ENCODE results near the gene OR52N2.
A peak's percentile ranks its signal among the peaks of the same experiment; 100 is the strongest.

OR52N2 gene

DNA sequence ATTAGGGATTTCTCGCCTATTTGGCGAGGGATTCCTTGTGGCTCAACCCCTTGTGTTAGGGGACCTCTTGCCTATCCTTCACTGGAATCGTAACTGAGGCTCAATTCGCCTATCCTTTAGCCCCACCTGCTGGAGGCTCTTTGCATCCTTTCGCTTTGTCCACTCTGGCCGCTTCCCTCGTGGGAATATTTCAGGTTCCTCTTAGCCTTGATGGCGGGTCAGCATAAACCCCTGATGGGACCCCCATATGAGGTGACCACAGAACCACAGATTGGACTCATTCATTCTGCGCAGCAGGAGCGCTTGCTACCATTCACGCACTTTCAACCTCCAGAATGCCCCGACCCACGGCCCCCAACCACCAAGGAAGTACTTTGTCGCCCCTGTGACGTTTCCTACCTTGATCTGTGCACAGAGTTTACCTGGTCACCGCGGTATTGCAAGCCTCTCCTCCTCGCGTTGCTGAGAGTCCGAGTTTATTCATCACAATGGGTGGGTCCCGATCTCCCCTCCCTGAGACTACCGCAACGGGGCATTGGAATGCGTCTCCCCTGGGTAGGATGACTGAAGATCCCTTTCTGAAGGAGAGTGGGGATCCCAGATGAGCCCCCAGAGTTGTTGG, at the start of gene OR52N2:
TSS of gene OR52N2 (plus strand) at position 425 of the 622 bp plus-strand sequence. CDS start 11,412 bp downstream, outside the sequence.
- TF ChIP-seq PPARA (CRISPR knock-in tag; IDR thresholded peaks at IDR 0.05; ENCODE audit: borderline replicate concordance) = no peak
- TF ChIP-seq OSR1 (CRISPR knock-in tag; IDR thresholded peaks at IDR 0.05) = no peak
- no peak for TF ChIP-seq ZNF565 (CRISPR knock-in tag; conservative IDR thresholded peaks at IDR 0.05; ENCODE audit: low read depth)
- no peak for TF ChIP-seq ARNTL (CRISPR knock-in tag; IDR thresholded peaks at IDR 0.05; ENCODE audit: borderline replicate concordance, low read depth)
- TF ChIP-seq BACH2 (CRISPR knock-in tag; IDR thresholded peaks at IDR 0.05; ENCODE audit: borderline replicate concordance) = no peak
- no peak for TF ChIP-seq SNAI2 (CRISPR knock-in tag; IDR thresholded peaks at IDR 0.05)
- TF ChIP-seq TCF4 (CRISPR knock-in tag; IDR thresholded peaks at IDR 0.05; ENCODE audit: borderline replicate concordance) = no peak
- TF ChIP-seq, protein P1, sequence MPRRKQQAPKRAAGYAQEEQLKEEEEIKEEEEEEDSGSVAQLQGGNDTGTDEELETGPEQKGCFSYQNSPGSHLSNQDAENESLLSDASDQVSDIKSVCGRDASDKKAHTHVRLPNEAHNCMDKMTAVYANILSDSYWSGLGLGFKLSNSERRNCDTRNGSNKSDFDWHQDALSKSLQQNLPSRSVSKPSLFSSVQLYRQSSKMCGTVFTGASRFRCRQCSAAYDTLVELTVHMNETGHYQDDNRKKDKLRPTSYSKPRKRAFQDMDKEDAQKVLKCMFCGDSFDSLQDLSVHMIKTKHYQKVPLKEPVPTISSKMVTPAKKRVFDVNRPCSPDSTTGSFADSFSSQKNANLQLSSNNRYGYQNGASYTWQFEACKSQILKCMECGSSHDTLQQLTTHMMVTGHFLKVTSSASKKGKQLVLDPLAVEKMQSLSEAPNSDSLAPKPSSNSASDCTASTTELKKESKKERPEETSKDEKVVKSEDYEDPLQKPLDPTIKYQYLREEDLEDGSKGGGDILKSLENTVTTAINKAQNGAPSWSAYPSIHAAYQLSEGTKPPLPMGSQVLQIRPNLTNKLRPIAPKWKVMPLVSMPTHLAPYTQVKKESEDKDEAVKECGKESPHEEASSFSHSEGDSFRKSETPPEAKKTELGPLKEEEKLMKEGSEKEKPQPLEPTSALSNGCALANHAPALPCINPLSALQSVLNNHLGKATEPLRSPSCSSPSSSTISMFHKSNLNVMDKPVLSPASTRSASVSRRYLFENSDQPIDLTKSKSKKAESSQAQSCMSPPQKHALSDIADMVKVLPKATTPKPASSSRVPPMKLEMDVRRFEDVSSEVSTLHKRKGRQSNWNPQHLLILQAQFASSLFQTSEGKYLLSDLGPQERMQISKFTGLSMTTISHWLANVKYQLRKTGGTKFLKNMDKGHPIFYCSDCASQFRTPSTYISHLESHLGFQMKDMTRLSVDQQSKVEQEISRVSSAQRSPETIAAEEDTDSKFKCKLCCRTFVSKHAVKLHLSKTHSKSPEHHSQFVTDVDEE (CRISPR knock-in tag; IDR thresholded peaks at IDR 0.05) = no peak
- TF ChIP-seq ZC3H10 (CRISPR knock-in tag; IDR thresholded peaks at IDR 0.05) = no peak
- ATAC-seq = peak; percentile 99

- ATAC-seq = no peak
These were observed 41.7 kb upstream of the OR52N2 start for GRCh38 chr11:5767056-5767455.

DNA sequence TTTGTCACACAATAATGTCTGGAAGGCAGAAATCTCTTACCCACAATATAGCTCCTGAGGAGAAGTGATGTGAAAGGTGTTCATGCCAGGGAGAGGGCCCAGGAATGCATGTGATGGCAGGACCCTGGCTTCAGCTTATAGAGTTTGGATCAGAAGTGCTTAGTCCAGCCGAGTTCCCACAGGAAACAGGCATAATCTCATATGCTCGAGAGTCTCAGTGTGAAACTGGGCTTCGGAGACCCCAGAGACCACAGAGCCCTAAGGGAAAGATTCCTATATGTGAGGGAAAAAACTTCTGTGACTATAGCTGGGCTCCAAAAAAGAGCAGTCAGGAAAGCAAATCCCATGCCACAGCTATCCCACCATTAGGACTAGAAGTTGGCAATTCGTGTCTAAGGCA, 25.5 kb upstream of the OR52N2 start, which contains the start of gene OR52N5:
TSS of gene OR52N5 (minus strand) at position 101 of the 400 bp plus-strand sequence. CDS start 4,721 bp downstream, outside the sequence.
- ATAC-seq = no peak
- TF ChIP-seq ARNTL (CRISPR knock-in tag; IDR thresholded peaks at IDR 0.05; ENCODE audit: borderline replicate concordance, low read depth) (no peak), BACH2 (CRISPR knock-in tag; IDR thresholded peaks at IDR 0.05; ENCODE audit: borderline replicate concordance) (no peak), RARB (CRISPR knock-in tag; IDR thresholded peaks at IDR 0.05) (no peak), CREB5 (CRISPR knock-in tag; IDR thresholded peaks at IDR 0.05; ENCODE audit: low read depth) (no peak), ESRRG (CRISPR knock-in tag; IDR thresholded peaks at IDR 0.05) (no peak), GLIS3 (CRISPR knock-in tag; IDR thresholded peaks at IDR 0.05) (no peak), ZC3H10 (CRISPR knock-in tag; IDR thresholded peaks at IDR 0.05) (no peak), SNAI2 (CRISPR knock-in tag; IDR thresholded peaks at IDR 0.05) (no peak), POU6F1 (CRISPR knock-in tag; IDR thresholded peaks at IDR 0.05; ENCODE audit: borderline replicate concordance, low read depth) (no peak), TCF4 (CRISPR knock-in tag; IDR thresholded peaks at IDR 0.05; ENCODE audit: borderline replicate concordance) (no peak), ZFP3 (CRISPR knock-in tag; IDR thresholded peaks at IDR 0.05) (no peak), ISL1 (CRISPR knock-in tag; IDR thresholded peaks at IDR 0.05) (no peak), TOX (CRISPR knock-in tag; IDR thresholded peaks at IDR 0.05; ENCODE audit: borderline replicate concordance) (no peak), PATZ1 (CRISPR knock-in tag; IDR thresholded peaks at IDR 0.05; ENCODE audit: borderline replicate concordance) (no peak), OSR1 (CRISPR knock-in tag; IDR thresholded peaks at IDR 0.05) (no peak)
- TF ChIP-seq, protein P1 (CRISPR knock-in tag; IDR thresholded peaks at IDR 0.05) = no peak

More at GRCh38 chr11:5767056-5767455, 41.7 kb upstream of the OR52N2 start:
- no peak for TF ChIP-seq ZFP30 (CRISPR knock-in tag; IDR thresholded peaks at IDR 0.05)
- no peak for TF ChIP-seq ZFP3 (CRISPR knock-in tag; IDR thresholded peaks at IDR 0.05)
- no peak for TF ChIP-seq BACH2 (CRISPR knock-in tag; IDR thresholded peaks at IDR 0.05; ENCODE audit: borderline replicate concordance)
- TF ChIP-seq ESRRG (CRISPR knock-in tag; IDR thresholded peaks at IDR 0.05) = no peak

All from SK-N-SH treated with all-trans-retinoic acid at 6 μM for 48 hours (cell line).